GM10248 (cell line): ENCODE results near the gene ENDOG.
A peak's percentile ranks its signal among the peaks of the same experiment; 100 is the strongest.
"Not testable (repeated sequence)": the region's sequence is repeated elsewhere in the genome, so short reads cannot be mapped to it uniquely, and the experiment has no call there.

Experiments
- CTCF ChIA-PET: fragments of 300-600 bp; sonication (Branson Sonifier 250); formaldehyde crosslinking; extraction: SDS; loops from one replicate; lab custom pipeline; 2021; ENCODE audit warnings: antibody characterized with exemption; lab: Yijun Ruan, JAX
- POLR2A ChIA-PET: fragments of 350-650 bp; sonication (Branson Sonifier 250); formaldehyde crosslinking; extraction: SDS; loops from one replicate; lab custom pipeline; 2020; ENCODE audit warnings: antibody characterized with exemption; lab: Yijun Ruan, JAX
- DNase-seq: peaks from one replicate; pipeline ENCODE4 v3.0.0; 2012; ENCODE audit errors: extremely low spot score
- CTCF ChIP-seq: IDR thresholded peaks from 2 replicates; pipeline ENCODE4 v1.5.1; 2012; ENCODE audit warnings: mild to moderate bottlenecking, low read depth; ENCODE audit errors: extremely low read depth, missing control alignments, control extremely low read depth

ENDOG gene

GRCh38 chr9:128860937-128861336, 42.6 kb downstream of the ENDOG start:
- CTCF ChIA-PET: interaction anchor here (1.0 to 5.7 kb wide), 6 partner anchors 10 to 67 kb away, joined by 3 to 67 read pairs (median 10); partner anchors contain the start of gene SPOUT1

GRCh38 chr9:128861501-128861900, 43.2 kb downstream of the ENDOG start:
- POLR2A ChIA-PET: interaction anchor here (0.6 kb wide), 1 partner anchor 50 kb away, joined by 12 read pairs; no protein-coding TSS in a partner anchor

More at GRCh38 chr9:128860937-128861336, 42.6 kb downstream of the ENDOG start:
- no peak for TF ChIP-seq CTCF
- DNase-seq: no peak
- POLR2A ChIA-PET: no interaction called here

GRCh38 chr9:128862401-128862851, 44.1 kb downstream of the ENDOG start:
- CTCF ChIA-PET: interaction anchor here (0.8 to 5.7 kb wide), 12 partner anchors 8 to 162 kb away, joined by 3 to 67 read pairs (median 3); no protein-coding TSS in a partner anchor
- no peak for TF ChIP-seq CTCF
- no peak for DNase-seq
- POLR2A ChIA-PET: interaction anchor here (0.6 kb wide), 1 partner anchor 51 kb away, joined by 12 read pairs; no protein-coding TSS in a partner anchor

More at GRCh38 chr9:128861501-128861900, 43.2 kb downstream of the ENDOG start:
- CTCF ChIA-PET: interaction anchor here (0.6 to 5.7 kb wide), 12 partner anchors 9 to 74 kb away, joined by 3 to 67 read pairs (median 3); partner anchors contain the start of genes KYAT1 and SPOUT1
- no peak for DNase-seq
- no peak for TF ChIP-seq CTCF

GRCh38 chr9:128863647-128864046, 45.3 kb downstream of the ENDOG start:
- DNase-seq: peak; percentile 89
- peak; percentile 97 for TF ChIP-seq CTCF
- ChIA-PET POLR2A (interaction anchor here (0.6 kb wide), 1 partner anchor 105 kb away, joined by 3 read pairs; no protein-coding TSS in a partner anchor), CTCF (interaction anchor here (0.8 to 5.7 kb wide), 8 partner anchors 12 to 95 kb away, joined by 3 to 67 read pairs (median 8); partner anchors contain the start of gene SPOUT1)

- ChIA-PET POLR2A (no interaction called here), CTCF (interaction anchor here (1.4 to 1.8 kb wide), 2 partner anchors 9 to 58 kb away, joined by 5 to 9 read pairs; no protein-coding TSS in a partner anchor)
- DNase-seq: no peak
- no peak for TF ChIP-seq CTCF
Measured at GRCh38 chr9:128870128-128870940, 52.0 kb downstream of the ENDOG start.

- DNase-seq: not testable (repeated sequence)
- ChIA-PET POLR2A (interaction anchor here (0.5 kb wide), 1 partner anchor 22 kb away, joined by 3 read pairs; no protein-coding TSS in a partner anchor), CTCF (interaction anchor here (1.4 to 1.8 kb wide), 2 partner anchors 9 to 58 kb away, joined by 5 to 9 read pairs; no protein-coding TSS in a partner anchor)
Measured at GRCh38 chr9:128870941-128871265, 52.6 kb downstream of the ENDOG start.
